ENCODE results near the gene PTH2. TPM values are rescaled to one million over a fixed set of nuclear protein-coding genes. Genes with fewer than 3 reads are reported as not detected.

Gene PTH2
- total RNA-seq, 1 experiment from 2014 or later, result 0.96 TPM

Other genes starting within 250 kb of the PTH2 start
- 2.9 and 3.2 TPM in 2 replicates for gene SLC6A16, start 98.2 kb downstream of the PTH2 start, total RNA-seq (2021)
- not detected in 2 replicates for gene CD37, start 88.0 kb downstream of the PTH2 start, total RNA-seq (2021)
- gene TEAD2, start 61.0 kb downstream of the PTH2 start, total RNA-seq (2021), result 118 and 126 TPM in 2 replicates
- gene DKKL1, start 59.6 kb downstream of the PTH2 start, total RNA-seq (2021), result 2.3 and 3.5 TPM in 2 replicates
- gene KASH5, start 35.2 kb downstream of the PTH2 start, total RNA-seq (2021), result 0.39 TPM in 1 of 2 replicates, not detected in the other
- 1.1 and 1.3 TPM in 2 replicates for gene GFY, start 1.9 kb upstream of the PTH2 start, total RNA-seq (2021)
- 1.1 and 1.3 TPM in 2 replicates for gene SLC17A7, start 18.1 kb upstream of the PTH2 start, total RNA-seq (2021)
- gene PIH1D1, start 28.4 kb upstream of the PTH2 start, total RNA-seq (2021), result 166 and 171 TPM in 2 replicates
- gene ALDH16A1, start 29.8 kb upstream of the PTH2 start, total RNA-seq (2021), result 51.7 and 54.4 TPM in 2 replicates
- 2.1 and 2.6 TPM in 2 replicates for gene FLT3LG, start 50.8 kb upstream of the PTH2 start, total RNA-seq (2021)
- 3,286 and 3,356 TPM in 2 replicates for gene RPL13A, start 64.2 kb upstream of the PTH2 start, total RNA-seq (2021)
- 2,503 and 2,512 TPM in 2 replicates for gene RPS11, start 73.0 kb upstream of the PTH2 start, total RNA-seq (2021)
- gene FCGRT, start 89.2 kb upstream of the PTH2 start, total RNA-seq (2021), result 41.1 and 45.4 TPM in 2 replicates
- 14.5 and 15.0 TPM in 2 replicates for gene RCN3, start 104.6 kb upstream of the PTH2 start, total RNA-seq (2021)
- 75.1 and 78.4 TPM in 2 replicates for gene NOSIP, start 157.1 kb upstream of the PTH2 start, total RNA-seq (2021)
- gene PRRG2, start 157.9 kb upstream of the PTH2 start, total RNA-seq (2021), result 3.3 and 3.5 TPM in 2 replicates
- 64.2 and 65.9 TPM in 2 replicates for gene PRR12, start 167.7 kb upstream of the PTH2 start, total RNA-seq (2021)
- 8.3 and 9.9 TPM in 2 replicates for gene RRAS, start 216.7 kb upstream of the PTH2 start, total RNA-seq (2021)
- 85.3 and 86.4 TPM in 2 replicates for gene SCAF1, start 218.8 kb upstream of the PTH2 start, total RNA-seq (2021)
- 185 and 205 TPM in 2 replicates for gene IRF3, start 242.4 kb upstream of the PTH2 start, total RNA-seq (2021)
- 145 and 154 TPM in 2 replicates for gene BCL2L12, start 242.5 kb upstream of the PTH2 start, total RNA-seq (2021)